Measurements from ENCODE around the gene LAMA2.

DNA sequence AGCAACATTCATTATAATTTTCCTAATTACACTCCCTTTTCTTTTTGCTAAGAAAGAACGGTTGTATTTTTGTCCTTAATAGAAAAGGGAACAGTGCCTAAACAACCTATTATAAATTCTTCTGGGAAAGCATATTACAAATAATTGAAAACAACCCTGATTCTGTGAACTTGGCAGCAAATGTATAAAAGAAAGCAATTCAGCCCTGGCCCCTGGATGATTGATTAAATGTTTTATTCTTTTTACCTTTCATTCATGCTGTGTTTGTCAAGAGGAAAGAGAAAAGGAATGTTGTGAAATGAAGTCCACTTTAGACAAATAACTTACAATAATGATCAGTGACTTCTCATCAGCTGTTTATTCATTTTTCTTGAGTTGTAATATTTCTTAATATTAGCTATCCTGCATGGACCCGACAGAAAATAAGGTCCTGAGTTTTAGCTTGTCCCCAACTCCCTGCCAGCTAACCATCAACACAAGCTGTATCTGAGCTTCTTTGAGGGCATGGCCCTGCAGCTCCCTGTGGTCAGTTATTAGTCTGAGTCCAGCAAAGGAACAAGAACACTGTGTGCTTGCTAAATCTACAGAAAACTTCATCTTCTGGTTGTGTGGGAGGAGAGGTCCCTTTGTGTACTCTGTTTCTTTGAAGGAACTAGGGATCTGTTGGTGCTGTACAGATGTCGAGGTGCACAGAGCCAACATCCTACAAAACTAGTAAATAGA is 248.2 kb downstream of the LAMA2 start:
- TF ChIP-seq, protein P1, sequence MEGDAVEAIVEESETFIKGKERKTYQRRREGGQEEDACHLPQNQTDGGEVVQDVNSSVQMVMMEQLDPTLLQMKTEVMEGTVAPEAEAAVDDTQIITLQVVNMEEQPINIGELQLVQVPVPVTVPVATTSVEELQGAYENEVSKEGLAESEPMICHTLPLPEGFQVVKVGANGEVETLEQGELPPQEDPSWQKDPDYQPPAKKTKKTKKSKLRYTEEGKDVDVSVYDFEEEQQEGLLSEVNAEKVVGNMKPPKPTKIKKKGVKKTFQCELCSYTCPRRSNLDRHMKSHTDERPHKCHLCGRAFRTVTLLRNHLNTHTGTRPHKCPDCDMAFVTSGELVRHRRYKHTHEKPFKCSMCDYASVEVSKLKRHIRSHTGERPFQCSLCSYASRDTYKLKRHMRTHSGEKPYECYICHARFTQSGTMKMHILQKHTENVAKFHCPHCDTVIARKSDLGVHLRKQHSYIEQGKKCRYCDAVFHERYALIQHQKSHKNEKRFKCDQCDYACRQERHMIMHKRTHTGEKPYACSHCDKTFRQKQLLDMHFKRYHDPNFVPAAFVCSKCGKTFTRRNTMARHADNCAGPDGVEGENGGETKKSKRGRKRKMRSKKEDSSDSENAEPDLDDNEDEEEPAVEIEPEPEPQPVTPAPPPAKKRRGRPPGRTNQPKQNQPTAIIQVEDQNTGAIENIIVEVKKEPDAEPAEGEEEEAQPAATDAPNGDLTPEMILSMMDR (IDR thresholded peaks at IDR 0.05 in 2 of 3, conservative IDR thresholded peaks at IDR 0.05 in 1 of 3; ENCODE audit: borderline replicate concordance in 1 of 3, insufficient read depth in 1 of 3, low read depth in 2 of 3, low read length in 2 of 3) = no peak
- TF ChIP-seq SIN3A (IDR thresholded peaks at IDR 0.05; ENCODE audit: low read depth) = no peak
- no peak for TF ChIP-seq FOSL1 (IDR thresholded peaks at IDR 0.05; ENCODE audit: low read depth)
- TF ChIP-seq, protein P2, sequence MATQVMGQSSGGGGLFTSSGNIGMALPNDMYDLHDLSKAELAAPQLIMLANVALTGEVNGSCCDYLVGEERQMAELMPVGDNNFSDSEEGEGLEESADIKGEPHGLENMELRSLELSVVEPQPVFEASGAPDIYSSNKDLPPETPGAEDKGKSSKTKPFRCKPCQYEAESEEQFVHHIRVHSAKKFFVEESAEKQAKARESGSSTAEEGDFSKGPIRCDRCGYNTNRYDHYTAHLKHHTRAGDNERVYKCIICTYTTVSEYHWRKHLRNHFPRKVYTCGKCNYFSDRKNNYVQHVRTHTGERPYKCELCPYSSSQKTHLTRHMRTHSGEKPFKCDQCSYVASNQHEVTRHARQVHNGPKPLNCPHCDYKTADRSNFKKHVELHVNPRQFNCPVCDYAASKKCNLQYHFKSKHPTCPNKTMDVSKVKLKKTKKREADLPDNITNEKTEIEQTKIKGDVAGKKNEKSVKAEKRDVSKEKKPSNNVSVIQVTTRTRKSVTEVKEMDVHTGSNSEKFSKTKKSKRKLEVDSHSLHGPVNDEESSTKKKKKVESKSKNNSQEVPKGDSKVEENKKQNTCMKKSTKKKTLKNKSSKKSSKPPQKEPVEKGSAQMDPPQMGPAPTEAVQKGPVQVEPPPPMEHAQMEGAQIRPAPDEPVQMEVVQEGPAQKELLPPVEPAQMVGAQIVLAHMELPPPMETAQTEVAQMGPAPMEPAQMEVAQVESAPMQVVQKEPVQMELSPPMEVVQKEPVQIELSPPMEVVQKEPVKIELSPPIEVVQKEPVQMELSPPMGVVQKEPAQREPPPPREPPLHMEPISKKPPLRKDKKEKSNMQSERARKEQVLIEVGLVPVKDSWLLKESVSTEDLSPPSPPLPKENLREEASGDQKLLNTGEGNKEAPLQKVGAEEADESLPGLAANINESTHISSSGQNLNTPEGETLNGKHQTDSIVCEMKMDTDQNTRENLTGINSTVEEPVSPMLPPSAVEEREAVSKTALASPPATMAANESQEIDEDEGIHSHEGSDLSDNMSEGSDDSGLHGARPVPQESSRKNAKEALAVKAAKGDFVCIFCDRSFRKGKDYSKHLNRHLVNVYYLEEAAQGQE (IDR thresholded peaks at IDR 0.05; ENCODE audit: low read depth) = no peak
- no peak for TF ChIP-seq EGR1 (IDR thresholded peaks at IDR 0.05; ENCODE audit: low read depth)
- TF ChIP-seq EZH2 (IDR thresholded peaks at IDR 0.05) = no peak
- TF ChIP-seq TCF7L2 (IDR thresholded peaks at IDR 0.05; ENCODE audit: borderline replicate concordance, extremely low read depth, insufficient read depth, insufficient read length) = no peak
- TF ChIP-seq, protein P3, sequence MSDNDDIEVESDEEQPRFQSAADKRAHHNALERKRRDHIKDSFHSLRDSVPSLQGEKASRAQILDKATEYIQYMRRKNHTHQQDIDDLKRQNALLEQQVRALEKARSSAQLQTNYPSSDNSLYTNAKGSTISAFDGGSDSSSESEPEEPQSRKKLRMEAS (IDR thresholded peaks at IDR 0.05) = no peak
- TF ChIP-seq EZH2phosphoT487 (IDR thresholded peaks at IDR 0.05; ENCODE audit: borderline replicate concordance) = no peak
- TF ChIP-seq ELF1 (IDR thresholded peaks at IDR 0.05; ENCODE audit: borderline replicate concordance, low read depth) = no peak
